HG02943 (cell line): Measurements from ENCODE around the gene MAP2K7.

Source experiments
- ATAC-seq: cut with Tn5 transposase; IDR thresholded peaks from one replicate; pipeline ENCODE4 v1.9.1; 2021; ENCODE audit warnings: mild to moderate bottlenecking, low read depth, moderate library complexity; ENCODE audit not compliant: unreplicated experiment

MAP2K7 gene

GRCh38 chr19:7905268-7905667 lies 1.6 kb downstream of the MAP2K7 start:
- ATAC-seq: no peak

- ATAC-seq: no peak
These were observed 2.2 kb downstream of the MAP2K7 start for GRCh38 chr19:7905859-7906258.

GRCh38 chr19:7907122-7907521 lies 3.4 kb downstream of the MAP2K7 start:
- ATAC-seq: no peak

GRCh38 chr19:7907544-7907943 lies 3.9 kb downstream of the MAP2K7 start:
- no peak for ATAC-seq

- no peak for ATAC-seq
These were observed 4.5 kb downstream of the MAP2K7 start for GRCh38 chr19:7908078-7908699.

DNA sequence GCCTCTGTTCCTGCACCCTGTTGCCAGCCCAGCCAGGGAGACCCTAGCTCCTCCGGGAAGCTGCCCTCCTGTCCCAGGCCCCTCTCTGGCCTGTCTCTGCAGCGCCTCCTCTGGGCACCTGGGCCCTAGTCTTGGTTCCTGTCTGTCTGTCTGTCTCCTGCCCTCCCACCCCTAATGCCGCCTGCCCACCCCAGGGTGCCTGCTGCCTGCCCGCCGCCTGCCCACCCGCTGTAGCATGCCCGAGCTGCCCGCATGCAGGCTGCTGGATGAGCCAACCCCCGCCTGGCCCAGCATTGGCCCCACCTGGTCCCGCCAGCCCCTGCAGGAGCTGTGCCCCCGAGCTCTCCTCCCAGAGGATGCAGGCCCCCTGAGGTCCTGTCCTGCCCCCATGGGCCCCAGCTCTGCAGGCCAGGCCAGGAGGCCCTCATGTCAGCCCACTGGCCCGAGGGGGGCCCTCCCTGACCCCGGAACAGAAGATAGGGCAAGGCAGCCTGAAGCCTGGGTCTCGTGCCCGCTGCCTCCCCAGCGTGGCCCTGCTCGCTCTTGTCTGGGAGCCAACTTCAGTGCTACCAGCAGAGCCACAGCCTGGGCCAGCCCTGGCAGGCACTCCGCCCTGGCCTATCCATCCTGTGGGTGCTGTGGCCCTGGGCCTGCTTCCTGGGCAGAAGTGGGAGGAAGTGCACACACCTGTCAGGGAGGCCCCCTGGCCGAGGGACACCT lies 5.2 kb downstream of the MAP2K7 start:
- no peak for ATAC-seq

DNA sequence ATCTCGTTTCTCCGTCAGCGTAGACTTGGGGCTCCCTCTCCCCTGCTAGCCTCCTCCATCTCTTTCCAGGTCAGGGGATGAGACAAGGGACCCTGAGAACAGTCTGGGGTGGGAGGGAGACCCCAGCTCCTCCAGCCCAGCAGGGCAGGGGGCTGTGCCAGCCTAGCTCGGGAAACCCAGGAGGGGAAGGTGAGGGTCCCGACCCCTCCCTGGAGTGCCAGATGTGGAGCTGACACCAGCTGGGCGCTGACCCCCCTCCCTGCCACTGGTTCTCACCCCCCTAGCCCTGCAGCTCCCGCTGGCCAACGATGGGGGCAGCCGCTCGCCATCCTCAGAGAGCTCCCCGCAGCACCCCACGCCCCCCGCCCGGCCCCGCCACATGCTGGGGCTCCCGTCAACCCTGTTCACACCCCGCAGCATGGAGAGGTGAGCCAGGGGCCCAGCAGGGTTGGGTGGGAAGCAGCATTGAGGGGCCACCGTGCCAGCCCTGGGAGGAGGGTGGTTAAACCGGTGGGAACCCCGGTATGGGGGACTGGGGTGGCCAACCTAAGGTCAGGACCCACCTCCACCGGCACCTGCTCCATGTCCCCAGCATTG lies 5.9 kb downstream of the MAP2K7 start:
- ATAC-seq: no peak

- no peak for ATAC-seq
These were observed 6.9 kb downstream of the MAP2K7 start for GRCh38 chr19:7910321-7911161.

- no peak for ATAC-seq
These were observed 7.9 kb downstream of the MAP2K7 start for GRCh38 chr19:7911508-7912143.

DNA sequence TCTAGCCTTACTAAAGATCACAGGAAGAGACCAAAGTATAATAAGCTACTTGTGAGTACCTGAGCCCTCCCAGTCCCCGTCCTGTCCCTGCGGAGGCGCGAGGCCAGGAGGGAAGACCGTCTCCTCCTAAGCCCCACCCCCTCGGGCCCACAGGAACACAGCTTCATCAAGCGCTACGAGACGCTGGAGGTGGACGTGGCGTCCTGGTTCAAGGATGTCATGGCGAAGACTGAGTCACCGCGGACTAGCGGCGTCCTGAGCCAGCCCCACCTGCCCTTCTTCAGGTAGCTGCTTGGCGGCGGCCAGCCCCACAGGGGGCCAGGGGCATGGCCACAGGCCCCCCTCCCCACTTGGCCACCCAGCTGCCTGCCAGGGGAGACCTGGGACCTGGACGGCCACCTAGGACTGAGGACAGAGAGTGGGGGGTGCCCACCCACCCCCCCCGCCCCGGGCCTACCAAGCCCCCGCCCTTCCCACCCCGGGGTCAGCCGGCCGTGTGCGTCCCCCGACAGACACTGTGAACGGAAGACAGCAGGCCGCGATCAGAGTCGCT lies 8.5 kb downstream of the MAP2K7 start:
- no peak for ATAC-seq

DNA sequence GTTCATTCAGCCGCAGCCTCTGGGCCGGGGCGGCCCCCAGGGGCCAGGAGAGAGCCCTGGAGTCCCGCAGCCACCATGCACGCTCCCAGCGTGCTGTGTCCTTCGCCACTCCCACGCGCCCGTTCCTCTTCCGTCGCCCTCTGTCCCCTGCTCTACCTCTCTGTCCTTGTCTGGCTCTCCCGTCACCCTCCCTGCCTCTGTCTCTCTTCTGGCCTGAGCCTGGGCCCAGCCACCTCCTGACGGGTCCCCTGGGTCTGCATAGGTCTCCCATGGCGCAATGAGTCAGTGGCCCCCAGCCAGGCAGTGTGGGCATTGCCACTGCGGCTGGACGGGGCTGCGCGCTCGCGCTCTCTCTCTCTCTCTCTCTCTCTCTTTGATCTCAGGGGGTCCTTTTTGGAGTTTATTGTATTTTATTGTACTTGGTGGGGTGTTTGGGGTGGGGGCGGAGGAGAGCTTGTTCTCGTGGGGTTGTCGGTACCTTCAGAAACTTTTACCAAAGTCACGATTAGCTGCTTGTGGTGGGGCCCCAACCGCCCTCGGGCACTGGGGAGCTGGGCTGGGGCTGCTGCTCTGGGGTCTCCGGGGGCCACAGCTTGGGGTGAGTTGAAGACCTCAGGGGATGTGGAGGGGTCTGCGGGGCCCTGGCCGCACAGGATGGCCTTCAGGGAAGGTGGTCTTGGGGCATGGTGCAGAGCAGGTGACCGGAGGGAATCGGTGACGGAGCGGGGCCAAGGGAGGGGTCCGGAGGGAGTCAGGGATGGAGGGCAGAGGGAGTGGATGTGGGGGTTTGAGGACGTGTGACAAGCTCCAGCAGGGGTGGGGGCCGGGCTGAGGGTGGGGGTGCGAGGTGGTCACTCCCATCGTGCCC lies 9.3 kb downstream of the MAP2K7 start:
- ATAC-seq: no peak

DNA sequence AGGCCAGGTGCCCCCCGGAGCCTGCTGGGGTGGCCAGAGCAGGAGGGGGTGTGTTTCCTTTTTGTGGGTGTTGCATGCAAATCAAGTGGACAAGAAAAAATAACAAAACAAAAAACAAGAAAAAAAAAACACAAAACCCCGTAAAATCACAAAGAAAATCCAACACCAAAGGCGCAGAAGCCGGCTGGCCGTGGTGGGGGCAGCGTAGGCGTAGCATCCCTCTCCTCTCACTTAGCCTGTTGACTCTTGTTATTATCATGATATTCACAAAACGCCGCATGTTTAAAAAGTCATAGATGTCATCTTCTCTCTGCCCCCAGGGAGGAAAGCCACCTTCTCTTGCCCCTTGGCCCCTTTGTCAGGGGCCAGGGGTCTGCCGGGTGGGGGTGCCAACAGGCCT lies 10.0 kb downstream of the MAP2K7 start:
- ATAC-seq: no peak

DNA sequence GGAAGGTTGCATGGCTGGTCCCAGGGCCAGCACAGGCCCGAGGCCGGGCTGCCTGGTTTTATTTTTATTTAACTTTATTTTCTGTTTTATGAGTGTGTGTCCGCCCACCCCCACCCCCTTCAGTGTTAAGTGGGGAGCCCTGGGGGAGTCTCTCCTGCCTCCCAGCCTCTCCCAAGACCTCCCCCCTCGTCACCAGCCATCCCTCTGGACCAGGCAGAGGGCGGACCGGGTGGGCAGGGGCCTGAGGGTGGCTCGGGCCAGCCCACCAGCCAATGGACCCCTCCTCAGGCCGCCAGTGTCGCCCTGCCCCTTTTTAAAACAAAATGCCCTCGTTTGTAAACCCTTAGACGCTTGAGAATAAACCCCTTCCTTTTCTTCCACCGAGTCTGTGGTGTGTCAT lies 10.4 kb downstream of the MAP2K7 start:
- ATAC-seq: no peak

DNA sequence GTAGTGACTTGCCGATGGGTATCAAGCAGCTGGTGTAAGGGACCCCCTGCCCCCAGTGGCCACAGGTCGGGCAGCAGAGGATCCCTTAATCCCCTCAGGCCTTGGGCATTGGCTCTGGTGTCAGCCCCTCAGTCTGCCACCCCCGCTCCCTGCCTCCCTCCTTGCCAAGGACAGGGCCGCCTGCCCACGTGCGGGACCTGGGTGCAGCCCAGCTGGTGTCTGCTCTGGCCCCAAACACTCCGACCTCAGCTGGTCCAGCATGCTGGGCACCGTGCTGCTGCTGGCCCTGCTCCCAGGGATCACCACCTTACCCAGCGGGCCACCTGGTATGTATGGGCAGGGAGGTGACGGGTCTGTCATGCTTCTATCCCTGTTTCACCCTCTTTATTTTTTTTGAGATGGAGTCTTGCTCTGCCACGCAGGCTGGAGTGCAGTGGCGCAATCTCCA lies 10.9 kb downstream of the MAP2K7 start, which contains the start of gene TGFBR3L:
Gene TGFBR3L (plus strand): TSS at position 233 of the 448 bp plus-strand sequence.
- ATAC-seq: no peak

DNA sequence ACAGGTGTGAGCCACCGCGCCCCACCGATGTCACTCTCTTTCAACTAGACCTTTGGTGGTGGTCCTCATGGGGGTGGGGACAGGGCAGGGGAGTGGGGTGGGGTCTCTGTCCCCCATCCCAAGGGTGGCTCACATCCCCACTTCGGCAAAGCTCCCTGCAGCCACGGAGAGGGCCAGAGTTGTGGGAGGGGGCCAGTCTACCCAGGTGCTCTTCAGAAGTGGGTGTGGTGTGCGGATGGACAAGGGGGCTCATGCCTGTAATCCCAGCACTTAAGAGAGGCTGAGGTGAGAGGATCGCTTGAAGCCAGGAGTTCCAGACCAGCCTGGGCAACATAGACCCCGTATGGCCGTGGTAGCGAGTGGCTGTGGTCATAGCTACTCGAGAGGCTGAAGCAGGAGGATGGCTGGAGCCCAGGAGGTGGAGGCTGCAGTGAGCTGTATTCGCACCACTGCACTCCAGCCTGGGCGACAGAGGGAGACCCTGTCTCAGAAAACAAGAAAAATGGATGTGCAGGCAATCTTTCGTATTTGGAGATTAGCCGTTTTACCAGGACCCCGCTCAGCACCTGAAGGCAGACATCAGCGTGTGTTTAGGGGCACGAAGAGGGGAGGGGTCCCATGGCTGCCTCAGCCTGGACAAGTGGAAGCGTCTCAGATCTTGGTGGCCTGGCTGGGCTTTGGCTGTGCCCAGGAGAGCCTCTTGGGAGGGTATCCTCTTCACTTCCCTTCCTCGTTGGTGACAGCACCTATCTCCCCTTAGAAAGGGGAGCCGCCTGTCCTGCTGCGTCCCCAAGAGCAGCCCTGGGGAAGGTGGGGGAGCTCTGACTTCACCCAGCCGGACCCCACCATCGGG lies 11.8 kb downstream of the MAP2K7 start:
- no peak for ATAC-seq

- ATAC-seq: no peak
These were observed 12.7 kb downstream of the MAP2K7 start for GRCh38 chr19:7916103-7916954.

DNA sequence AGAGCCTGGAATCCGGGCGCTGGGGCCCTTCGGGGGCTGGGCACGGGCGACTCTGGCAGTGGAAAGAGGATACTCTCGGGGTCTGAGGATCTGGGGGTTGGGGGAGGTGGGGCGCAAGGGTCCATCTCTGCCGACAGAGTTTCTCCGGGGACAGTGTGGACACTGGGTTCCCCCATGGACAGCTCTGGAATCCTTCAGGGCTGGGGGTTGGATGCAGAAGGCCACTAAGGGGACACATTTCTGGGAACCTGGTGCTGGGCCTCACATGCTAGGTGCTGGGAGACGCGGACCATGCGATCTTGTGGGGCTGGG lies 13.2 kb downstream of the MAP2K7 start:
- ATAC-seq: no peak
